ENCODE data around the gene TOMM40L.

The TOMM40L gene

GRCh38 chr1:161185732-161186311 is 40.0 kb upstream of the TOMM40L start:
- H3K4me3 ChIP-seq, result peak overlapping the region in 5 of 10 experiments; percentile 8 to 52 (median 36); a peak in 10 of 20 replicates
- H4K20me1 ChIP-seq, result no peaks in the 10 kb centered on the region
- H3K4me2 ChIP-seq, result peak overlapping the region; percentile 64 to 95 (median 83)
- peaks cover 71 to 96% (median 79%) of the 10 kb centered on the region in 10 experiments for H3K4me1 ChIP-seq
- no peak for TF ChIP-seq Cebpa-rat (IDR thresholded peaks at IDR 0.05)
- no peaks in the 10 kb centered on the region for H3K9me3 ChIP-seq (replicated peaks in 1 of 11)
- H3K36me3 ChIP-seq, result no peaks in the 10 kb centered on the region
- H3K27me3 ChIP-seq, result no peaks in the 10 kb centered on the region
- peak overlapping the region; percentile 78 to 99 (median 96) for H3K27ac ChIP-seq
- peak overlapping the region; percentile 68 to 85 (median 80) for H3K9ac ChIP-seq

DNA sequence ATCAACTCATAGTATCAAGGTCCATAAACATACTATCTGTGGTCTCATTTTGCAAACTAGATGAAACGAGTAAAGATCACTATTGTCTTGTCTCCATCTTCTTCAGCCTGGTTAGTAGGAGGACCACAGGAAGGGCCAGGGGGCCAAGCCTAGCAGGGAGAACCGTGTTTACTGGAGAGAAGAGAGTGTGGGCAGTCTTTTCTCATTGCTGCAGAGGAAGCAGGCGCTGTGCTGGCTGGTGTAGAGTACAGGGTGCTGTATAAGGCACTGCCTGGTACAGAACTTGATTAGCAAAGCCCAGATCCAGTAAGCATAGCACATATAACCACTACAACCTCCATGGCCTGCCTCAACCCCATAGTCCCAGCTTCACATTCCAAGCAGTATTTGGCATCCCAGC is 38.5 kb upstream of the TOMM40L start:
- Histone ChIP-seq H3K9ac (no peak overlapping the region), H3K36me3 (no peaks in the 10 kb centered on the region), H3K27me3 (no peaks in the 10 kb centered on the region), H3K4me2 (peak overlapping the region; percentile 64 to 95 (median 83)), H4K20me1 (no peaks in the 10 kb centered on the region), H3K4me3 (no peak overlapping the region), H3K4me1 (peaks cover 61 to 96% (median 70%) of the 10 kb centered on the region in 10 experiments), H3K27ac (peak overlapping the region; percentile 14 to 99 (median 96); a peak in 19 of 22 replicates), H3K9me3 (replicated peaks in 1 of 11) (no peaks in the 10 kb centered on the region)
- no peak for TF ChIP-seq Cebpa-rat (IDR thresholded peaks at IDR 0.05)

DNA sequence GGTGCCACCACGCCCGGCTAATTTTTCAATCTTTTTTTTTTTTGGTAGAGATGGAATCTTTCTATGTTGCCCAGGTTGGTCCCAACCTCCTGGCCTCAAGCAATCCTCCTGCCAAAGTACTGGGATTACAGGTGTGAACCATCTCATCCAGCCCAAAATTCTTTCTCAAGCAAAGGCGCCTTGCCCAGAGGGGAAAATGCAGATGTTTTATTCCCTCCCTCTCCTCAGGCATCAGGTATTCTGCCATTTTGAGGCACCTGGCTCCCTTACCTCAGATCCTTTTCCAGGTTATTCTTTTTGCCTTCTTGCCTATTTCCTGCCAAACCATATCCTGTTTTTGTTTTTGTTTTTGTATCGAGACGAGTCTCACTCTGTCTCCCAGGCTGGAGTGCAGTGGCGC is 37.5 kb upstream of the TOMM40L start:
- no peak overlapping the region for H3K4me3 ChIP-seq
- no peaks in the 10 kb centered on the region for H4K20me1 ChIP-seq
- H3K27me3 ChIP-seq, result no peaks in the 10 kb centered on the region
- no peak overlapping the region for H3K27ac ChIP-seq
- no peak for TF ChIP-seq Cebpa-rat (IDR thresholded peaks at IDR 0.05)
- H3K4me2 ChIP-seq, result peak overlapping the region in 7 of 11 experiments; percentile 9 to 95 (median 77); a peak in 10 of 22 replicates
- peaks cover 59 to 96% (median 68%) of the 10 kb centered on the region in 10 experiments for H3K4me1 ChIP-seq
- H3K36me3 ChIP-seq, result no peaks in the 10 kb centered on the region
- H3K9ac ChIP-seq, result no peak overlapping the region
- H3K9me3 ChIP-seq (replicated peaks in 1 of 11), result no peaks in the 10 kb centered on the region

- no peak overlapping the region for H3K9ac ChIP-seq
- no peak for TF ChIP-seq Cebpa-rat (IDR thresholded peaks at IDR 0.05)
- H4K20me1 ChIP-seq, result no peaks in the 10 kb centered on the region
- H3K36me3 ChIP-seq, result no peaks in the 10 kb centered on the region
- H3K27ac ChIP-seq, result no peak overlapping the region
- H3K4me2 ChIP-seq, result peak overlapping the region in 5 of 11 experiments; percentile 2 to 89 (median 22); a peak in 5 of 22 replicates
- peaks cover 59 to 96% (median 69%) of the 10 kb centered on the region in 10 experiments for H3K4me1 ChIP-seq
- no peaks in the 10 kb centered on the region for H3K27me3 ChIP-seq
- H3K9me3 ChIP-seq (replicated peaks in 1 of 11), result no peaks in the 10 kb centered on the region
- no peak overlapping the region for H3K4me3 ChIP-seq
These were observed 36.8 kb upstream of the TOMM40L start for GRCh38 chr1:161189036-161189435.

- Histone ChIP-seq H3K4me3 (no peak overlapping the region), H3K9me3 (replicated peaks in 1 of 11) (no peaks in the 10 kb centered on the region), H3K4me2 (peak overlapping the region in 5 of 11 experiments; percentile 14 to 39 (median 29); a peak in 7 of 22 replicates), H3K36me3 (no peaks in the 10 kb centered on the region), H3K4me1 (peaks cover 57 to 96% (median 69%) of the 10 kb centered on the region in 10 experiments), H4K20me1 (no peaks in the 10 kb centered on the region), H3K9ac (peak overlapping the region in 7 of 11 experiments; percentile 13 to 37 (median 26); a peak in 8 of 22 replicates), H3K27ac (peak overlapping the region in 5 of 11 experiments; percentile 1 to 31 (median 6); a peak in 6 of 22 replicates), H3K27me3 (no peaks in the 10 kb centered on the region)
- TF ChIP-seq Cebpa-rat (IDR thresholded peaks at IDR 0.05), result no peak
These were observed 34.8 kb upstream of the TOMM40L start for GRCh38 chr1:161190962-161191521.

- Histone ChIP-seq H3K4me2 (peak overlapping the region in 3 of 11 experiments; percentile 14 to 78 (median 18); a peak in 4 of 22 replicates), H4K20me1 (no peaks in the 10 kb centered on the region), H3K27me3 (no peaks in the 10 kb centered on the region), H3K4me3 (no peak overlapping the region), H3K27ac (peak overlapping the region in 1 of 11 experiments; percentile 6; a peak in 1 of 22 replicates), H3K9me3 (replicated peaks in 1 of 11) (no peaks in the 10 kb centered on the region), H3K36me3 (no peaks in the 10 kb centered on the region), H3K4me1 (peaks cover 57 to 96% (median 69%) of the 10 kb centered on the region in 10 experiments), H3K9ac (peak overlapping the region in 1 of 11 experiments; percentile 35; a peak in 1 of 22 replicates)
- TF ChIP-seq Cebpa-rat (IDR thresholded peaks at IDR 0.05), result no peak
These were observed 33.9 kb upstream of the TOMM40L start for GRCh38 chr1:161191971-161192370.

- H3K4me2 ChIP-seq, result peak overlapping the region; percentile 48 to 94 (median 72)
- peaks cover 56 to 96% (median 69%) of the 10 kb centered on the region in 10 experiments for H3K4me1 ChIP-seq
- H3K4me3 ChIP-seq, result no peak overlapping the region
These were observed 33.1 kb upstream of the TOMM40L start for GRCh38 chr1:161192476-161193465.

GRCh38 chr1:161193561-161194235 is 32.2 kb upstream of the TOMM40L start:
- Histone ChIP-seq H3K27me3 (no peaks in the 10 kb centered on the region), H3K4me1 (peaks cover 53 to 96% (median 72%) of the 10 kb centered on the region in 10 experiments), H3K27ac (peak overlapping the region in 8 of 11 experiments; percentile 11 to 46 (median 22); a peak in 12 of 22 replicates), H3K36me3 (no peaks in the 10 kb centered on the region), H3K9ac (peak overlapping the region in 9 of 11 experiments; percentile 2 to 50 (median 30); a peak in 8 of 22 replicates), H3K9me3 (replicated peaks in 1 of 11) (no peaks in the 10 kb centered on the region), H3K4me2 (peak overlapping the region; percentile 48 to 94 (median 72)), H4K20me1 (no peaks in the 10 kb centered on the region), H3K4me3 (no peak overlapping the region)
- TF ChIP-seq Cebpa-rat (IDR thresholded peaks at IDR 0.05), result no peak

More at GRCh38 chr1:161192476-161193465, 33.1 kb upstream of the TOMM40L start:
- peak overlapping the region in 8 of 11 experiments; percentile 11 to 46 (median 22); a peak in 11 of 22 replicates for H3K27ac ChIP-seq
- no peaks in the 10 kb centered on the region for H3K36me3 ChIP-seq
- H3K9me3 ChIP-seq (replicated peaks in 1 of 11), result no peaks in the 10 kb centered on the region
- H3K27me3 ChIP-seq, result no peaks in the 10 kb centered on the region
- H3K9ac ChIP-seq, result peak overlapping the region in 10 of 11 experiments; percentile 2 to 50 (median 28); a peak in 10 of 22 replicates
- no peak for TF ChIP-seq Cebpa-rat (IDR thresholded peaks at IDR 0.05)
- no peaks in the 10 kb centered on the region for H4K20me1 ChIP-seq

Measured in BLaER1 treated with 17β-estradiol and CSF1 and Interleukin-3, amounts not matched to agents 10 nM and 100 nM (cell line).